GM12874 (cell line): ENCODE data around the gene NDUFA13.

ENCODE experiments used
- CTCF ChIP-seq: IDR thresholded peaks from 2 replicates; pipeline ENCODE4 v1.5.1; 2011; ENCODE audit warnings: low read depth, mild to moderate bottlenecking, control low read depth, low read length, moderate library complexity; ENCODE audit not compliant: insufficient read depth

Gene NDUFA13

GRCh38 chr19:19544257-19544953 lies 28.4 kb downstream of the NDUFA13 start:
- no peak for TF ChIP-seq CTCF

- TF ChIP-seq CTCF: no peak
Measured at GRCh38 chr19:19544954-19545591, 29.0 kb downstream of the NDUFA13 start.

- TF ChIP-seq CTCF: no peak
Measured at GRCh38 chr19:19545707-19546106, 29.7 kb downstream of the NDUFA13 start.

GRCh38 chr19:19546751-19547162 lies 30.7 kb downstream of the NDUFA13 start:
- no peak for TF ChIP-seq CTCF

GRCh38 chr19:19547674-19548336 lies 31.8 kb downstream of the NDUFA13 start:
- no peak for TF ChIP-seq CTCF

GRCh38 chr19:19548915-19549759 lies 33.1 kb downstream of the NDUFA13 start:
- TF ChIP-seq CTCF: no peak
